ENCODE data around the gene TSSK3.
A peak's percentile ranks its signal among the peaks of the same experiment; 100 is the strongest.

Gene TSSK3, protein sequence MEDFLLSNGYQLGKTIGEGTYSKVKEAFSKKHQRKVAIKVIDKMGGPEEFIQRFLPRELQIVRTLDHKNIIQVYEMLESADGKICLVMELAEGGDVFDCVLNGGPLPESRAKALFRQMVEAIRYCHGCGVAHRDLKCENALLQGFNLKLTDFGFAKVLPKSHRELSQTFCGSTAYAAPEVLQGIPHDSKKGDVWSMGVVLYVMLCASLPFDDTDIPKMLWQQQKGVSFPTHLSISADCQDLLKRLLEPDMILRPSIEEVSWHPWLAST

DNA sequence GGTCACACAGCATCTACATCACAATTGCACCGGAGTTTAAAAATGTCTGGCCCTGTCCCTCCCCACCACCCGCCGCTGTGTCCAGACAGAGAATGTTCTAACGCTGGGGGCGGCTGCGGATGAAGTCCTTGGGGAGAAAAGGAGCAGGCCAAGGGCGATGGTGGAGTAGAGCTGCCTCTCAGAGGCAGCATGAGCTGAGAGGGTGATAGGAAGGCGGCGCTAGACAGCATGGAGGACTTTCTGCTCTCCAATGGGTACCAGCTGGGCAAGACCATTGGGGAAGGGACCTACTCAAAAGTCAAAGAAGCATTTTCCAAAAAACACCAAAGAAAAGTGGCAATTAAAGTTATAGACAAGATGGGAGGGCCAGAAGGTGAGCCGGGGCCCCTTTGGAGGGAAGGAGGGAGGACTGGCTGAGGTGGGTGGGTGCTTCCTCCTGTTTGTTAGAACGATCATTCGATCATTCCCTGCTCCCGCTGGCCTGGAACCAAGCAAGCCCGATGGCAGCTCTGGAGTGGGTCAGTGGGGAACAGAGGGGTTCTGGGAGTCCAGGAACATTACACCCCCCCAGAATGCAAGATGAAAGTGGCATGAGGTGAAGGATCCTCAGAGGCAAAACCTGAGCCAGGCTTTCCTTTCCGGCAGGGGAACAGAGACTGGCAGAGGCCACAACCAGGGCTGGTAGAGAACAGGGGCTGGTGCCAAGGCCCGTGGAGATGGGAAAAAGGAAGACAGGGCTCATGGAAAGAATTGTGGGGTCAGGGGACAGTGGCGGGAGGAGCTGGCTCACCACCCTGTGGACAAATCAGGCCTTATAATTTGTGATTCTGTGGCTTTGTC, at the start of gene TSSK3, which contains the start of gene FAM229A:
Gene TSSK3, plus strand, starts transcription at position 66 of the 840 bp plus-strand sequence. Its CDS starts 163 bp downstream, at position 229.
Gene FAM229A, minus strand, starts transcription at position 12 of the 840 bp plus-strand sequence. CDS start 394 bp downstream, outside the sequence.
- no peak for DNase-seq

DNA sequence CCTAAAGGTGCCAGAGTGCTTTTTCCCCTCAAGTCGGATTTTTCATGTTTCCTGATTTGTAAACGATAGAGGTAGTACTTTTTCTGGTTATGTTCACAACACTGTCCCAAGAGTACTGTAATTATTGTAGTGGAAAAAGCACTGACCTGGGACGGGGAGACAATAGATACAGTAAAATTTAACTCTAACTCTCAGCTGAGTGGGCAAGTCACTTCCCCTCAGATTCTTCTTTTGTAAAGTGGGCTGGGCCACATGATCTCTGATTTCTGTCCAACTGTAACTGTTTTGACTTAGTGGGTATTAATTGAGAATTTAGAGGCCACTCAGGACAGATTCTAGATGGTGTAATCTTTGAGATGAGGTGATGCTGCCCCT, 45.4 kb upstream of the TSSK3 start:
- no peak for DNase-seq

DNA sequence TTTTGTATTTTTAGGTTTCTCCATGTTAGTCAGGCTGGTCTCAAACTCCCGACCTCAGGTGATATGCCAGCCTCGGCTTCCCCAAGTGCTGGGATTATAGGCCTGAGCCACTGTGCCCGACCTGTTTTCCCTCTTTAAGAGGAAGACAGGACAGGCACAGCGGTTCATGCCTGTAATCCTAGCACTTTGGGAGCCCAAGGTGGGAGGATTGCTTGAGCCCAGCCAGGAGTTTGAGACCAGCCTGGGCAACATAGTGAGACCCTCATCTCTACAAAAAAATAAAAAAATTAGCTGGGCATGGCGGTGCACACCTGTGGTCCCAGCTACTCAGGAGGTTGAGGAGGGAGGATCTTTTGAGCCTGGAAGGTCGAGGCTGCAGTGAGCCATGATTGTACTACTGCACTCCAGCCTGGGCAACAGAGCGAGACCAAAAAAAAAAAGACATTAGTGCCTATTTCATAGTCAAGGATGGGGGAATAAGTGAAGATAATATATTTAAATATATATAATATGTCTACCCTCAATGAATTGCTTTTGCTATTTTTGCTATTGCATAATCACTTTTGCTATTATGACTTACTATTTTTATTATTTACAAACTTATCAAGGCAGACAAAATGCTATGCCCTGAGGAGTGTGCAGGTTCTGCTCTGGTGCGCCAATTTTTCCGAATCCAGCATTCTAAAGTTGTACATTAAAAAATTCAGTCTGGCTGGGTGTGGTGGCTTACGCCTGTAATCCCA, 44.0 kb upstream of the TSSK3 start:
- DNase-seq: no peak

DNA sequence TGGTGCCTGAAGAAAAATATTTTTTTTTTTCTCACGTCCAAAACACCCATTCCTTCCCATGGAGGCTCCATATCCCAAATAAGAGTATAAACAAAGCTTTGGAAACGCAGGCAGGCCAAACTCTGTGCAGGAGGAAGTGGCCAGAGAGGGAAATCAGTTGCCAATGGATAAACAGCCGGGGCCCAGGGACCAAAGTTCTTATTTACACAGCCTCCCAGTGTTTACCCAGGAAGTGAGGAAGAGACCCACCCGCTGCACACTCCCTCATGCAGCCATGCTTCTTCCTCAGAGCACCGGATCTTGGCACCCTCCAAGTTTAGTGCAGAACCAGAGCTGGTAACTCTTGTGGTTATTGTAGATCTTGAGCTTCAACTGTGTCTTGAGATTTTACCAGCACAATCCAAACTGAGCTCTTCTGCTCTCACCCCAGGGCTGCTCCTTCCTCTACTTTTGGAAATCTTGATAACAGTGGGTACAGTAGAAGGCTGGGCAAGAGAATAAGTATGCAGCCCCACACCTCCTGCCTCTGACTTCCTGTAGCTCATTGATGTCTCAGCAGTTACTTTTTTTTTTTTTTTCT, 40.5 kb upstream of the TSSK3 start:
- DNase-seq: peak; percentile 59

DNA sequence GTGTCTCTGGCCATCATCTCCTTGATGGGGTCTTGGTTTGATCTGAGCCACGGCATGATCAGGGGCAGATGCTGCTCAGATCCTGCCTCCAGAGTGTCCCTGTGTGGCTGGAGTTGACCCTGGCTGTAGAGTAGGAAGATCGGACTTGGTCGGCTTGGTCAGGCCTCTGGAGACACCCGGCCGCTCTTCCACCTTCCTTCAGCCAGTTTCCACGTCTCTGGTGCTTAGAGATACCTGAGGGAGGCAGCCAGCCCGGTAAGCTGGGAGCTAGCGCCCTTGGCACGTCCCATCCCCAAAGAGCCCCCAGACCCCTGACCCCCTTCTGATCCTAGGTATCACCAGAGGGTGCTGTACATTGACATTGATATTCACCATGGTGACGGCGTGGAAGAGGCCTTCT, 35.1 kb upstream of the TSSK3 start:
- no peak for DNase-seq

DNA sequence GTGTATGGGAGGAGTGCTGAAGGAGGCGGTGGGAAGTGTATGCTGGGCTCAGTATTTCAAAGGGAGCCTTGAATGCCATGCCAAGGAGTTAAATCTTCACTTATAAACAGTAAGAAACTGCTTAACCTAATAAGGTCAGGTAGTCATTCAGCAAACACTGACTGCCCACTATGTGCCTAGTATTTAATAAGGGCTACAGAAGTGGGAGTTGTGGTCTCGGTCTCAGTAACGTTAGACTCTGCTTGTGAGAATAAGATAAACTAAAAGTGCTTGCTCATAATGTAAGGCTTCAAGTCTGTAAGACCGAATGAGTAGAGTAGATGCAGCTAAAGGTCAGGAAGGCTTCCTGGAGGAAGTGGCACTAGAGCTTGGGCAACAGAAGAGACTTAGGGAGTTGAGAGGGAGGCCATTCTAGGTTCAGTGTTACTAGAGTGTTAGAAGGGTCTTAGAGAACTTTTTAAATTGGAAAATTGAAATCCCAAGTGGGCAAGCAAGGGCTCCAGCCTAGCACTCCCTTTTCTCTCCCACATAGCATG, 32.3 kb upstream of the TSSK3 start:
- no peak for DNase-seq

DNA sequence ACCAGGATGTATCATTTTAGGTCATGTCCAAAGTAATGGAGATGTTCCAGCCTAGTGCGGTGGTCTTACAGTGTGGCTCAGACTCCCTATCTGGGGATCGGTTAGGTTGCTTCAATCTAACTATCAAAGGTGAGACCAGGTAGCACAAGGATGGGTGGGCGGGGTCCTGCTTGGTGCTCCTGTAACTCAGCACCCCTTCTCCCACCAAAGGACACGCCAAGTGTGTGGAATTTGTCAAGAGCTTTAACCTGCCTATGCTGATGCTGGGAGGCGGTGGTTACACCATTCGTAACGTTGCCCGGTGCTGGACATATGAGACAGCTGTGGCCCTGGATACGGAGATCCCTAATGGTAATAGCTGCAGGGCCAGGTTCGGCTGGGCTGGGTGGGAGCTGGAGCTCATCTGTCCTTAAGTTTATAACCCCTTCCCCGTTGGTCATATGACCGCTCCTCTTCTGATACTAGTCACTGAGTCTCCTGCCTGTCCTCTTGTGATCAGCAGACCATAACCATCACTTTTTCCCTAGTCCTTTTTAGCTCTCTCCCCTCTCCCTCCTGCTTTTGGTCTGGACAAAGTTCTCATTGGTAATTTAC, 31.7 kb upstream of the TSSK3 start:
- no peak for DNase-seq

DNA sequence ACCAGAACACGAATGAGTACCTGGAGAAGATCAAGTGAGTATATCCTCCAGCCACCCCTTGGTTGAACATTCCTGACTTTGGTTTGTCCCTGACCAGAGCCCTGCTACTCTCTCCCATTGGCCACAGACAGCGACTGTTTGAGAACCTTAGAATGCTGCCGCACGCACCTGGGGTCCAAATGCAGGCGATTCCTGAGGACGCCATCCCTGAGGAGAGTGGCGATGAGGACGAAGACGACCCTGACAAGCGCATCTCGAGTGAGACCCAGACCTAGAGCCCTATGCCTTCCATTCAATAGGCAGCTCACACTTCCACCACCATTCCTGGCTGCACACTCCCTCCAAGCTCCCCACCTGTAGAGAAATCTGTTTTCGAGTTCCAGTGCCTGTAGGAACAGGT, 30.8 kb upstream of the TSSK3 start:
- no peak for DNase-seq

DNA sequence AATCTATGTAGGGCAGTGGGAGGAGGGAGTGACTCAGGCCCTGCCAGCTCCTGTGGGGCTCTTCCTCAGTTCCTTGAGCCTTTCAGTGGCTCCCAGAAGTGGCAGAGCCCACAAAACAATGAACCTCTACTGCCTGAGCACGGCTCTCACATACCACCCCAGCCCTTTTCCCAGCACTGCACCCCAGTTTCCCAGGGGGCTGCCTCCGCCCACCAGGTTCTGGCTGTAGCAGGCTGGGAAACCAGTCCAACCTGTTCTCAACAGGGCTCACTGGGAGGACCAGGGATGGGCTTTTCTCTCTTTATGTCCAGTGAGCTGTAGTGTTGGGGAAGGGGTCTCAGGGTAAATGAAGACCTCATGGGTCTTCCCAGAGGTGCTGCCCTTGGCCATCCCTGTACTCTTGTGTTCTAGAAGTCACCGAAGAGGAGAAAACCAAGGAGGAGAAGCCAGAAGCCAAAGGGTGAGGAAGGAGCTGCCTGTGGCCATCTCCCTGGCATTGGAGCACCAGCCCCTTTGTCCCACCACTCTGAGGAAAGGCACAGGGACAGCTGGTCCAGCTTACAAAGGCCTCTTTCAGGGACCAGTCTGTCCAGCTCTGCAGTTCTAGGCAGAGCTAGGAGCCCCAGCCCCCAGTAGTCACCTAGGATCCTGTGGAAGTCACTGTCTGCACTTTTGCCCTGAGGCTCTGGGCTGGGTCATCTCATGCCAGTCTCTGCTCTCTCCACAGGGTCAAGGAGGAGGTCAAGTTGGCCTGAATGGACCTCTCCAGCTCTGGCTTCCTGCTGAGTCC, 29.9 kb upstream of the TSSK3 start:
- DNase-seq: no peak

DNA sequence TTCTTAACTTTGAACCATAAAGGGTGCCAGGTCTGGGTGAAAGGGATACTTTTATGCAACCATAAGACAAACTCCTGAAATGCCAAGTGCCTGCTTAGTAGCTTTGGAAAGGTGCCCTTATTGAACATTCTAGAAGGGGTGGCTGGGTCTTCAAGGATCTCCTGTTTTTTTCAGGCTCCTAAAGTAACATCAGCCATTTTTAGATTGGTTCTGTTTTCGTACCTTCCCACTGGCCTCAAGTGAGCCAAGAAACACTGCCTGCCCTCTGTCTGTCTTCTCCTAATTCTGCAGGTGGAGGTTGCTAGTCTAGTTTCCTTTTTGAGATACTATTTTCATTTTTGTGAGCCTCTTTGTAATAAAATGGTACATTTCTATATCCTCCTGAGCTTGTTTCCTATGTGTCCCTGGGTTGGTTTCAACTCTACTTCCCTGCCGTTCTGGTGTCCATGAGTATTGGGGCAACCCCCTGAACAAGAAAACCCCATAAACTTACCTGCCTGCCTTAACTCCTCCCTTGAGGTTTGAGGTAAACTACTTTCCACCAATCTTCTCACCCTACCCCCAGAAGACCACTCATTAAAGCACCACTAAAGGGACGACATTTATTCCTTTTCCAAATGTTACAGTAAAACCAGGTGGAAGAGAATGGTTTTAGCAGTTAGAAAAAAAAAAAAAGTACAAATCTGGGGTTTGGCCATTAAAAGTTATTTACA, 28.9 kb upstream of the TSSK3 start:
- no peak for DNase-seq

DNA sequence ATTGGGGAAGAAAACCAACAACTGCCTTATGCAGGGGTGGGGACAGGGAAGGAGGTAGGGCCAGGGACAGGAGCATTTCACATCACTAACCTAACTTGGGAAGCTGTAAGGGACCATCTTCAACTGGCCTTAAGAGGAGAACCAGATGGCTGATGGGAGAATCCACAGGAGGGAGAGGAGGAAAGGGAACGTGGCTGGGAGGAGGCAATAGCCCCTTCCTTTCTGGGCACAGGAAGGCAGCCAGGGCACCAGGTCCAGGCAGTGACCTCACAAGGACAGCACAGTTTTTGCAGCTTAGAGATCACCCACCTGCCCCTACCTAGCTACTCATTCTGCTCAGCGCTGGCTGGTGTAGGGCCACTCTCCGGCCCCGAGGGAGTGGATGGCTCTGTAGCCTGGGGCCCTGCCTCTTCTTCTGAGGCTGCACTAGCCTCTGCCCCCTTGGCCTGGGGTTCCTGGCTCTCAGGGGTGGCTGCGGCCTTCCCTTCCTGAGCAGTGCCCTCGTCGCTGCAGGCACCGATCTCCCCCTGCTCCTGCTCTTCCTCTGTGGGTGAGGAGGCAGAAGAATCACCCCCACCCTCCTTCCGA, 28.0 kb upstream of the TSSK3 start:
- DNase-seq: no peak

DNA sequence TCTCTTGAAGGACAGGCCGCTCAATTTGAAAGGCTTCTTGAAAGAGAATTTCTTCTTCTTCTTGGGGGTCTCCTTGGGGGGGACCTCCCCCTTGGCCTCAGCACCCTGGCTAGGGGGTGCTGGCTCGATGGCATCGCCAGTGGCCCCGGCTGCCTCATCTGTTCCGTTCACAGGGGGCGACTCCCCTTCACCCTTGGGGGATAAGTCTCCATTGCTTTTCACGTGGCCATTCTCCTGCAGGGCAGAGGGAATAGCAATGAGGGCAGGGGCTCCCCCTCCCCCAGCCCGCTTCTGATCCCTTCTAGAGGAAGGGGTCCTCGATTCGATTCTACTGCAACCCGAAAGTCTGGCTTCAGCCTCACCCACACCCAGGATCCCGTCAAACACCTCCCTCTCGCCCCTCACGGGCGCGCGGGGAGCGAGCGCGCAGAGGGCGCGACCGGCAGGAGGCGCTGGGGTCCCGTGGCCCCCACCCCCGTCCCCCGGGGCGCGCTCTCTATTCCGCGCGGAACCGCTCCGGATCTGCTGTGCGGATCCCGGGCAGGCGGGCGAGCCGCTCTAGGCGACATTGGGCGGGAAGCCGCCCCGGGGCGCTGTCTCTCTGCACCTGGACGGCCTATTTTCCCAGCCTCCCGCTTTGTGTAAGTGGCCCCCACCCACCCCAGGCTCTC, 27.3 kb upstream of the TSSK3 start:
- peak; percentile 80 for DNase-seq

DNA sequence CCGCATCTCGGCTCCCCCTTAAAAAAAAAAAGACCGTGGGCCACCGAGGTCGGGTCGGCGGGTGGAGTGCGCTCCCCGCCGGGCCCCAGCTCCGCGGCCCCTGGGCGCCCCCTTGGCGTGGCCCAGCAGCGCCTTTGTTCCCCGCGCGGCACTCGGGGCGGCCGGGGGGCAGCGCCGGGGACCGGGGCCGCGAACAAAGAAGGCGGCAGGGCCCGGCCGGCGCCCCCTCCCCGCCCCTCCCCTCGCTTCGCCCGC, 26.9 kb upstream of the TSSK3 start:
- no peak for DNase-seq

DNA sequence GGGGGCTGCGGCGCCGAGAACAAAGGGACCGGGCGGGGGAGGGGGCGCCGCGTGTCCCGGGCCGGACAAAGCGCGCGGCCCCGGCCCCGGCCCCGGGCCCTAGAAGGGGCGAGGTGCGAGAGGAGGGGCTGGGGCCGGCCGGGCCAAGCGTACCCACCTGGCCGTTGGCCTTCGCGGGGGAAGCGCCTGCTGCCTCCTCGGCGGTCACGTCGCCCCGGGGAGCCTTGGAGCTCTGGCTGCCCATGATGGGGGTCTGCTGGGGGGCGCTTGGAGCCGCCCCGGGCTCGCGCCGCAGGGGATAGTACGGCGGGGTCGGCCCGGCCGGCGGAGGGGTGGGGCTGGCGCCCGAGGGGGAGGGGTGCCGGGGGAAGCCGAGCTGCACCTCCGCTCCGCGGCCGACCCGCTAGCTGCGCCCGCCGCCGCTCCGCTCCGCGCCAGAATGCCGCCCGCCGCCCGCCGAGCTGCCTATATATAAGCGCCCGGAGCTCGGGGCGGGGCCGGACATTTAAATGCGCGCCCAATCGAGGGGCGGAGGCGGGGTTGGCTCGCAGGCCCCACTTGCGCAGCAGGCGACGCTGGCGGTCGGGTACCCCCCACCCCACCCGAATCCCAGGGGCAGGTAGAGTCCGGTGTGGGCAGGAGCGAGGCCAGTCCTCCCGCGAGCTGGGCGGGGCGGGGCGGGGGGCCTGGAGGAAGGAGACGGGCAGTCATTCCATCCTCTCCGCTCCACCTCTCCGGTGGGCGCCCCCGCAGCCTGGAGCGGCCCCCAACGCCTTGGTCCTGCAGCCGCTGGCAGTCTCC, 26.3 kb upstream of the TSSK3 start, which contains the start of gene MARCKSL1:
Gene MARCKSL1, minus strand, starts transcription at position 444 of the 801 bp plus-strand sequence. Its CDS starts 200 bp downstream, at position 244.
- peak; percentile 93 for DNase-seq

DNA sequence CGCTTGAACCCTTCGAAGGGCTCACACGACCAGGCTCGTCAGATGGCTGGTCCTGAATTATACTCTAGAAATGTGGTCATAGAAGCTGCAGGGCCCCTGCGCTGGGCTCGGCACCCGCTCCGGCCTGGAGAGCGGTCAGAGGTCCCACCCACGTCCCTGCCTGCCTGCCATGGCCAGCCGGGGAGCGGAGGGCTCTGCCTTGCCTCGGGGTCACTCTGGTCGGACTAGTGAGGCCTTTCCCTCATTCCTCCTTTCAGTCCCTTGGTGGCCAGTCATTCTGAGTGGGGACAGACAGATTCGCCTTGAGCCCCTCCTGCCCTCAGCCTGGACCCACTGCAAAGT, 25.8 kb upstream of the TSSK3 start:
- DNase-seq: no peak

DNA sequence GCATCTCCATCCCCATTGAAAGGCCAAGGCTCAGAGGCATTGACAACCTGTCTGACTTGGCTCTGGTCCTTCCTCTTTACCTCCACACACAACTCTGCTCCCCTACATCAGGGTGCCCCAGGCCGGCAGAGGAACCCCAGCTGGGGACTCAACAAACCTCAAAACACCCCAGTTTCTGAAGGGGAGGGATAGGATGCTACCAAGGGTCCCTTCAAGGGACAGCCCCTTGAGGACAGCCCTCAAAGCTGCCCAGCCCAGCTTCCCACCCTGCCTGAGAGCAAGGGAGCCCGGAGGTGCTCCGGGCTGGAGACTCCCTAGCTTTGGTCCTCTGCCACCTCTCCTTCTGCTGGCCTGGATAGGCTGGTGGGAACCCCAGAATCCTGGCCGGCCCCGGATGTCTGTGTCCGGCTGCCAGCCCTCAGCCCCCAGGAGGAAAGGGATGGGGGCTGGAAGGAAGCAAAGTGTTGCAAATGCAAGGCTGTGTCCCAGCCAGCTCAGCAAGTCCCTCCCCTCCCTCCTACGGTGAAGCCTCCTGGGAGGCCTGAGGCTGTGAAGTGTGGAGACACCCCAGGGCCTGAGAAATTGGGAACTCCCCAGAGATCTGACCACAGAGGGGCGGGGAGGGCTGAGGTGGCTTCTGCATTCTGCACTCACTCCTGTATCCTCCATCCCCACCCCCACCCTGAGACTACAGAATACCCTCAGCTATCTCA, 25.2 kb upstream of the TSSK3 start:
- DNase-seq: peak; percentile 42

DNA sequence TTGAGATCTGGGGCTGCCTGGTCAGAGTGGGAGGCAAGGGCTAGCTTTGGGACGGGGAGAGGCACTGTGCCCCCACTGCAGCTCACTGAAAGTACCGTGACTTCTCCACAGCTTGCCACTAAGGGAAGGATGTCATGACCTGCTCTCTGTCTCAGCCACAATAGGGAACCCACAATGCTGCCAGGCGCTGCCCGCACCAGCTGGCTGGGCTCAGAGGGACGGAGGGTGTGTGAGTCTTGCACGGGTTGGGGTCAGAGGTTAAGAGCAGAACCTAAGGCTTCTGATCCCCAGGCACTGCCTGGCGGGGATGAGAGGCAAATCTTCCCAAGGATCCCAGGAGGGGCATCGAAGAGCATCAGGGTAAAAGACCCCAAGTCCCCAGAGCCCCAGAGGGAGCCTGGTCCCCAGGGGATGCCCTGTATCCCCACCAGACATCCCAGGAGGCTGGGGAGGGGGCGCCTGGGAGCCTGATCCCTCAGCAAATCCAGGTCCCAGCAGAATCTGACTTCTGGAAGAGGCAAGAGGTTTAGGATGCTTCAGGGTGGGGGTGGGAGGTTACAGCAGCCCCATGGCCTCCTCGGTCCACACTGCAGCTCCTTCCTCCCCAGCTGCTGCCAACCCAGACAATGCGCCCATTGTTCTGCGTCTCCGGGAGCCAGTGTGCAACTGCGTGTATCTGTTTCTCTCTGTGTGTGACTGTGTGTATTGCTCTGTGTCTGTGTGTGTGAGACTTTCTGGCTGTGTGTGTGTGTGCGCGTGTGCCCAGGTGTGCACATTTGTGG, 24.3 kb upstream of the TSSK3 start:
- DNase-seq: peak; percentile 21

DNA sequence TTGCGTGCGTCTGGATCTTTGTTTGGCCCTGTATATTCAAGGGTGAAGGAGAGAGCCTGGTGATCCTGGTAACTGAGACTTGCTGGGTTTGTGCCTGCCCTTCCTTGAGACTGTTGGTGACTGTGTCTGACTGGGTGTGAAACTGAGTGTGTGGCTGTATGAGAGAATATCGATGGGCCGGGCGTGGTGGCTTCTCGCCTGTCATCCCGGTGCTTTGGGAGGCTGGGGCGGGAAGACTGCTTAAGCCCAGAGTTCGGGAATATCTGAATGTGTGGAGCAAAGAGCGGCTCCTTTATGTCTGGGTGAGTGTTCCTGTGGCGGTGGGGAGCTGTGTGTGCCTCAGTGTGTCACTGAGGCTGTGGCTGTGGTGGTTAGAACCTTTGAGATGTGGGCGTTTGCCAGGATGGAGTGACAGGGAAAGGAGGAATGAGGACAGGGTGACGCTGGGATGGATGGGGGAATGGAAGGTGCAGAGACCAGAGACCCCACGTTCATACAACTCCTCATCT, 23.6 kb upstream of the TSSK3 start:
- DNase-seq: no peak

Data from CD4-positive, alpha-beta T cell treated with Interleukin-6 for 4 hours (primary cell).